ENCODE results near the gene C12orf50.

The C12orf50 gene

DNA sequence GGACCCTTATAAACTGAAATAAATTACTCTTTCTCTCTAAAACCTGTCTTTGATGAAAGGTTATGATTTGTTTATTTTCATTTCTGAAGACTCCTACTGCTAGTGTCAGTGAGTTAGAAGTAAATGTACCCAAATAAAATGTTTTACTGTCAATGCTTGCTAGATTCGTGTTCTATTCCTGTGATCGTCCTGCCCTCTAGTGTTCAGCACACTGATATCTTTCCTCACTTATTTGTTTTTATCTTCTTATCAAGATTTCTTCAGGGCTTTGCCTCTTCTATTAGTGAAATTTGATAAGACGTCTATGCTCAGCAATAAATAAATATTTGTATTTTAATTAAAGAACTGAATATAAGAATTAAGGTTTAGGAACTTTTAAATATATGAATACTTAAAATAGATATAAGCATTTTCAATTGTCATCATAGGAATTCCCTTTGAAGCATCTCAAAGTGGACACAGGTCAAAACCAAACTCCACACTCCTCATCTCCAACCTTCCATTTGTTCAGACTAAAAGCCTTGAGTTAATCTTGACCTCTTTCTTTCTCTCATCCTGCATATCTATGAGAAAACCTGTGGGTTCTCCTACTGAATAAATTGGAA, 75.8 kb downstream of the C12orf50 start:
- no peak overlapping the region for H3K27ac Mint-ChIP-seq
- H3K4me3 Mint-ChIP-seq: no peak overlapping the region
- H3K4me1 Mint-ChIP-seq: no peaks in the 10 kb centered on the region
- H3K27me3 Mint-ChIP-seq: no peaks in the 10 kb centered on the region
- no peaks in the 10 kb centered on the region for H3K36me3 Mint-ChIP-seq
- no peaks in the 10 kb centered on the region for H3K9me3 Mint-ChIP-seq
- no peak for DNase-seq
- CTCF ChIA-PET: no interaction called here

DNA sequence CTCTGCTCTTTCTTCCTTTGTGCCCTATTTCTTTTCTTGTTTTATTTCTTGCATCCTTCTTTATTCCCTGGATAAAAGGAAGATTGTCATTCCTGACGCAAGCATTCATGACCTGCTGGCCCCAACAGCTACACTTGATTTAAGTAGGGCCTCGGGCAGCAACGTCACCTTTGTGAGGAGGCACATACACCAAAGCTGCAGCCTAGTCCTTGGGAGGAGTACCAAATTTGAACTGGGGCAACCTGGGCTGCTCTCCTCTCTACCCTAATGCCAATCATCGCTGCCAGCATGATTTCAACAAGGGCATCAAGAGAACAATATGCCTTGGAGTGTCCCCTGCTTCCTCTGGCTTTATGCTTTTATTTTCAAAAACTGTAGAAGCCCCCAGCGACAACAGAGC, 76.4 kb downstream of the C12orf50 start:
- Mint-ChIP-seq H3K27ac (no peak overlapping the region), H3K9me3 (no peaks in the 10 kb centered on the region), H3K4me1 (no peaks in the 10 kb centered on the region), H3K4me3 (no peak overlapping the region), H3K27me3 (no peaks in the 10 kb centered on the region), H3K36me3 (no peaks in the 10 kb centered on the region)
- no peak for DNase-seq
- CTCF ChIA-PET: no interaction called here

- Mint-ChIP-seq H3K27me3 (no peaks in the 10 kb centered on the region), H3K4me1 (no peaks in the 10 kb centered on the region), H3K36me3 (no peaks in the 10 kb centered on the region), H3K9me3 (no peaks in the 10 kb centered on the region), H3K4me3 (no peak overlapping the region), H3K27ac (no peak overlapping the region)
- DNase-seq: no peak
- CTCF ChIA-PET: no interaction called here
These were observed 77.0 kb downstream of the C12orf50 start for GRCh38 chr12:87952223-87952622.

DNA sequence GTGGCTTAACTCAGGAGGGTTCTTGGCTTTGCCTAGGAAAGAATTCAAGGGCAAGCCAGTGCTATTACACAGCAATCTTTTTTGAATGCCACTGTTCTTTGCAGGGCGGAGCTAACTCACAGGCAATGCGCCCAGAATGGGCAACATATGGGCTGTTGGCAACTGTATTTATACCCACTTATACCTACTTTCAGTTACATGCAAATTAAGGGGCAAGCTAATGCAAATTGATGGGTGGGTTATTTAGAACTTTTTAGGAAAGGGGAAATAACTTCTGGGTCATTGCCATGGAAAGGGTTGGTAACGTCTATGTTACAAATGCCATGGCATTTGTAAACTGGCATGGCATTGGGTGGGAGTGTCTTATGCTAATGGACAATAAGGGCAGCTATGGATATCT, 85.4 kb downstream of the C12orf50 start:
- no peak overlapping the region for H3K27ac Mint-ChIP-seq
- H3K36me3 Mint-ChIP-seq: no peaks in the 10 kb centered on the region
- CTCF ChIA-PET: no interaction called here
- peaks cover 3% of the 10 kb centered on the region for H3K27me3 Mint-ChIP-seq
- H3K9me3 Mint-ChIP-seq: no peaks in the 10 kb centered on the region
- DNase-seq: no peak
- no peak overlapping the region for H3K4me3 Mint-ChIP-seq
- no peaks in the 10 kb centered on the region for H3K4me1 Mint-ChIP-seq

DNA sequence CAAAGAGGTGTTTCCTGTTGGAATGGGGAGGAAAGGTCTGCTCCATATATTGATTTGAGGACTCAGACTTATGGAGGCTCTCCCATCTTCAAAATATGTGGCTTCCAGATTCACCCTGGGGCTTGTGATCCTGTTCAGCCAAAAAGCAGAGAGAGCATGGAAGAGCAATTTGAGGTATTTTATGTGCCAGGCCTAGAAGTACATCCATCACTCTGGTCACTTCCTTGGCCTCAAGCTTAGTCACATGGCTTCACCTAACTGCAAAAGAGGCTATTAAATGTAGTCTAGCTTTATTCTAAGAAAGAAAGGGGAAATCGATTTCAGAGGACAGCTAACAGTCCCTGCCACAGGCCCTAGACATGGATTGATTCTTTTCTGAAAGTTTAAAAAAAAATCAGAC, 86.2 kb downstream of the C12orf50 start:
- CTCF ChIA-PET: no interaction called here
- peaks cover 3% of the 10 kb centered on the region for H3K27me3 Mint-ChIP-seq
- H3K9me3 Mint-ChIP-seq: no peaks in the 10 kb centered on the region
- H3K27ac Mint-ChIP-seq: no peak overlapping the region
- H3K4me1 Mint-ChIP-seq: no peaks in the 10 kb centered on the region
- DNase-seq: no peak
- no peaks in the 10 kb centered on the region for H3K36me3 Mint-ChIP-seq
- H3K4me3 Mint-ChIP-seq: no peak overlapping the region

DNA sequence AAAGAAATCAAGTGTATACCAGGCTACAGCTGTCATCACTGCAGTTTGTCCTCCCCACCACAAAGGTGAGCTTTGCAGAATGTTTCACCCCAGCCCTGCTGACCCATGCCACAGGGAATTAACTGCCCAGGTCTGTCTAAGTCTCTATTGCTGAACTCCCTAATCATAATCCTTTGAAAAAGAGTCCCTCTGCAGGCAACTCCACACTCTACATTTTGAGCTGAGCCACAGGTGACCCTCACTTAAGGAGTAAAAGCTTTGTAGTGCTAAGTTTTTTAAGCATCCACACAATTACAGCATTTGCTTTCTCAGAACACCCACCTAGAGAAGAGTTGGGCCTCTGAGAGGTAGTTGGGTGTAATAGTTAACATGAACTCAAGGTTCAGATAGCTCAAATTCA, 90.0 kb downstream of the C12orf50 start:
- Mint-ChIP-seq H3K36me3 (no peaks in the 10 kb centered on the region), H3K27me3 (peaks cover 3% of the 10 kb centered on the region), H3K27ac (no peak overlapping the region), H3K4me3 (no peak overlapping the region), H3K4me1 (no peaks in the 10 kb centered on the region), H3K9me3 (no peaks in the 10 kb centered on the region)
- no peak for DNase-seq
- CTCF ChIA-PET: no interaction called here

GRCh38 chr12:87935216-87935615, 94.0 kb downstream of the C12orf50 start:
- Mint-ChIP-seq H3K27ac (no peak overlapping the region), H3K4me1 (no peaks in the 10 kb centered on the region), H3K36me3 (no peaks in the 10 kb centered on the region), H3K4me3 (no peak overlapping the region), H3K9me3 (no peaks in the 10 kb centered on the region), H3K27me3 (no peaks in the 10 kb centered on the region)
- DNase-seq: no peak
- CTCF ChIA-PET: no interaction called here

GRCh38 chr12:87933991-87934390, 95.2 kb downstream of the C12orf50 start:
- DNase-seq: no peak
- Mint-ChIP-seq H3K9me3 (no peaks in the 10 kb centered on the region), H3K27ac (no peak overlapping the region), H3K36me3 (no peaks in the 10 kb centered on the region), H3K4me3 (no peak overlapping the region), H3K4me1 (no peaks in the 10 kb centered on the region), H3K27me3 (no peaks in the 10 kb centered on the region)
- CTCF ChIA-PET: no interaction called here

DNA sequence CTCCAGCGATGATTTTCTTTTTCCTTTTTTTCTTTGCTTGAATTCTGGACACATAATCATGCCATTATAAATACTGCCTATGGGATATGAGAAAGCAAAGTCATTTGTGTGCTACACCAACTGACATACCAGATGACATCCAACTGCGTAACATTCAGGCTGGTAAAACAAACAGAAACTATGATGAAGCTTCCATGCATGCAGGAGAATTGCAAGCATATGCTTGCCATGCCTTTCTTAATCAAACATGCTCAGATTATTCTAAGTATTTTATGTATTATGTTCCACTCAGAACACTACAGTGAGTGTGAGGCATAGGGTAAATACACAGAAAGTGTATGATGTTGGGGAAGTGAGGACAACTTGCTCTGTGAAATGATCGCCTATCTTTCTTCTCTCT, 97.4 kb downstream of the C12orf50 start:
- Mint-ChIP-seq H3K27ac (no peak overlapping the region), H3K4me1 (no peaks in the 10 kb centered on the region), H3K4me3 (no peak overlapping the region), H3K9me3 (no peaks in the 10 kb centered on the region), H3K27me3 (no peaks in the 10 kb centered on the region), H3K36me3 (no peaks in the 10 kb centered on the region)
- no peak for DNase-seq
- CTCF ChIA-PET: no interaction called here

- Mint-ChIP-seq H3K4me1 (no peaks in the 10 kb centered on the region), H3K27me3 (no peaks in the 10 kb centered on the region), H3K27ac (no peak overlapping the region), H3K36me3 (no peaks in the 10 kb centered on the region), H3K4me3 (no peak overlapping the region), H3K9me3 (no peaks in the 10 kb centered on the region)
- no peak for DNase-seq
- CTCF ChIA-PET: no interaction called here
These were observed 98.6 kb downstream of the C12orf50 start for GRCh38 chr12:87930627-87931026.

Measured in activated naive CD4-positive, alpha-beta T cell treated with anti-CD3 and anti-CD28 coated beads, Interleukin-2, amount 10 ng/mL, durations not matched to agents 7 days and 5 days (primary cell).